Right lobe of liver (tissue), 6 donors: ENCODE data around the gene ZFAND2B. TPM values are rescaled to one million over a fixed set of nuclear protein-coding genes. Genes with fewer than 3 reads are reported as not detected.

Source experiments
- ATAC-seq, 4 donors: fragments of 200-7000 bp; cut with Tn5 transposase; one replicate each; pipeline ENCODE4 v1.9.1; 2020; ENCODE audit warnings: mild to moderate bottlenecking in 4 of 4, moderate library complexity in 4 of 4
- DNase-seq, 3 donors: peaks; one replicate each; pipeline ENCODE4 v3.0.0-alpha.2; 2020
- H3K27ac ChIP-seq, 3 donors: fragments of 200-600 bp; one replicate each; pipeline ENCODE4 v1.8.0; 2022
- H3K27me3 ChIP-seq, 2 donors: fragments of 200-600 bp; one replicate each; pipeline ENCODE4 v1.8.0; 2022
- H3K36me3 ChIP-seq, 4 donors: fragments of 200-600 bp; sonication (generic) in 1 of 4; one replicate each; pipeline versions ENCODE4 v1.5.1 to v1.8.0; 2017 to 2022; ENCODE audit warnings: control low read depth in 1 of 4
- H3K4me1 ChIP-seq, 4 donors: fragments of 200-600 bp; sonication (generic) in 1 of 4; one replicate each; pipeline versions ENCODE4 v1.5.1 to v1.8.0; 2017 to 2022; ENCODE audit warnings: control low read depth in 1 of 4
- H3K4me3 ChIP-seq, 3 donors: fragments of 200-600 bp; one replicate each; pipeline ENCODE4 v1.8.0; 2022
- H3K9me3 ChIP-seq, 4 donors: fragments of 200-600 bp; sonication (generic) in 1 of 4; one replicate each; pipeline versions ENCODE4 v1.5.1 to v1.8.0; 2017 to 2022; ENCODE audit warnings: control low read depth in 1 of 4
- CTCF ChIP-seq, 4 donors: fragments of 200-600 bp in 3 of 4; fragments of 450-650 bp in 1 of 4; IDR thresholded peaks; one replicate each; pipeline versions ENCODE4 v1.5.1 to v1.8.0; 2016 to 2022; ENCODE audit warnings: antibody characterized with exemption in 4 of 4, mild to moderate bottlenecking in 2 of 4
- POLR2A ChIP-seq: fragments of 450-650 bp; IDR thresholded peaks from one replicate; pipeline ENCODE4 v1.6.1; 2017; ENCODE audit warnings: antibody characterized with exemption, mild to moderate bottlenecking
- WGBS: methylation state at CpG from one replicate; pipeline ENCODE4 v1.1.6; 2018; ENCODE audit warnings: low coverage, low lambda C conversion rate; ENCODE audit not compliant: insufficient coverage; ENCODE audit errors: missing lambda C conversion rate; 5-methylcytosine and 5-hydroxymethylcytosine counted together
- intact Hi-C, 2 donors: fragments of 100-400 bp; cut with DNase I; formaldehyde crosslinking; loops; one replicate each; pipeline versions ENCODE4 v1.11.2 to v1.14.1; 2022
- total RNA-seq, 6 experiments: library from RNA; depleted of rRNA in 2 of 6; stranded (reverse); fragments of >200 nt in 2 of 6; fragmentation: NEBNext Ultra II Directional in 3 of 6; extraction: Animal tissue kit (Norgen Biotek cat#: 25700) in 3 of 6; gene quantifications; one replicate each; pipeline versions ENCODE4 v1.1.0 to v1.2.4, GENCODE V29; 2016 to 2023
- donor health status: DM: no; HTN: yes; CAD: no.
- donor health status: DM: no; HTN: no; CAD: no.
- donor health status: DM: no; HTN: no; CAD: no.
- donor health status: DM: no; HTN: yes; CAD: no.
- donor health status: DM: no; HTN: yes; CAD: no.

The ZFAND2B gene
- total RNA-seq, 6 experiments from 2014 or later, result 20.7 to 32.3 (median 28.8) TPM

- Histone ChIP-seq H3K4me3 (peak overlapping the region in 1 of 3 donors; percentile 17), H3K36me3 (peaks cover 0 to 5% (median 2%) of the 10 kb centered on the region in 4 donors), H3K27me3 (no peaks in the 10 kb centered on the region), H3K27ac (peak overlapping the region; percentile 76 to 94 (median 85)), H3K9me3 (no peaks in the 10 kb centered on the region), H3K4me1 (peaks cover 2 to 57% (median 30%) of the 10 kb centered on the region in 4 donors)
- TF ChIP-seq POLR2A, result peak; percentile 76
- TF ChIP-seq CTCF (IDR thresholded peaks at IDR 0.05), result no peak
- peak; percentile 67 to 76 (median 73) for ATAC-seq
- intact Hi-C loops, result no loop called here
- peak; percentile 83 to 91 (median 90) for DNase-seq
- WGBS, result 0% methylated on average over 4 of the region's 7 CpGs
Observed at GRCh38 chr2:219249203-219249980, 42.8 kb downstream of the ZFAND2B start.

- Histone ChIP-seq H3K27ac (peak overlapping the region; percentile 76 to 94 (median 85)), H3K36me3 (peaks cover 0 to 5% (median 2%) of the 10 kb centered on the region in 4 donors), H3K4me1 (peaks cover 2 to 51% (median 30%) of the 10 kb centered on the region in 4 donors), H3K9me3 (no peaks in the 10 kb centered on the region), H3K4me3 (peak overlapping the region in 1 of 3 donors; percentile 17), H3K27me3 (no peaks in the 10 kb centered on the region)
- TF ChIP-seq POLR2A, result no peak
- TF ChIP-seq CTCF (IDR thresholded peaks at IDR 0.05), result no peak
- no peak for DNase-seq
- ATAC-seq, result no peak
- intact Hi-C loops, result no loop called here
- WGBS, result 63% methylated on average over 15 of the region's 22 CpGs
Observed at GRCh38 chr2:219250049-219250781, 43.6 kb downstream of the ZFAND2B start.

- 42% methylated on average over 4 of the region's 6 CpGs for WGBS
- Histone ChIP-seq H3K4me1 (peaks cover 2 to 43% (median 24%) of the 10 kb centered on the region in 4 donors), H3K27me3 (no peaks in the 10 kb centered on the region), H3K4me3 (no peak overlapping the region), H3K36me3 (peaks cover 0 to 5% (median 2%) of the 10 kb centered on the region in 4 donors), H3K9me3 (no peaks in the 10 kb centered on the region), H3K27ac (no peak overlapping the region)
- DNase-seq (no peak), ATAC-seq (no peak)
- TF ChIP-seq POLR2A (no peak), CTCF (IDR thresholded peaks at IDR 0.05) (no peak)
- intact Hi-C loops, result no loop called here
Observed at GRCh38 chr2:219251656-219252055, 45.1 kb downstream of the ZFAND2B start.

GRCh38 chr2:219252084-219252483, 45.5 kb downstream of the ZFAND2B start:
- intact Hi-C loops, result no loop called here
- Histone ChIP-seq H3K36me3 (peaks cover 0 to 5% (median 2%) of the 10 kb centered on the region in 4 donors), H3K4me3 (peak overlapping the region in 1 of 3 donors; percentile 67), H3K9me3 (no peaks in the 10 kb centered on the region), H3K4me1 (peaks cover 2 to 40% (median 21%) of the 10 kb centered on the region in 4 donors), H3K27me3 (no peaks in the 10 kb centered on the region), H3K27ac (peak overlapping the region in 1 of 3 donors; percentile 60)
- no peak for ATAC-seq
- no peak for DNase-seq
- WGBS, result 73% methylated on average over 2 of the region's 5 CpGs
- no peak for TF ChIP-seq POLR2A
- no peak for TF ChIP-seq CTCF (IDR thresholded peaks at IDR 0.05)
